Neuronal stem cell (in vitro differentiated cells): ENCODE results near the gene NKD2.
A peak's percentile ranks its signal among the peaks of the same experiment; 100 is the strongest.

Experiments
- DNase-seq: peaks from one replicate; pipeline ENCODE4 v3.0.0-alpha.2; 2013; ENCODE audit warnings: low spot score
- H2AFZ ChIP-seq: one replicate; pipeline ENCODE4 v1.6.1; 2013; ENCODE audit warnings: mild to moderate bottlenecking, low read length, inconsistent platforms
- H2AK5ac ChIP-seq: 2 replicates; pipeline ENCODE4 v1.6.1; 2013; ENCODE audit warnings: low read depth, mild to moderate bottlenecking, inconsistent platforms, low read length, moderate library complexity, mixed read lengths
- H2BK120ac ChIP-seq: 2 replicates; pipeline ENCODE4 v1.6.1; 2013; ENCODE audit warnings: low read depth, mild to moderate bottlenecking, inconsistent platforms, low read length, moderate library complexity, mixed read lengths
- H2BK12ac ChIP-seq: one replicate; pipeline ENCODE4 v1.6.1; 2013; ENCODE audit warnings: low read length, inconsistent platforms
- H2BK15ac ChIP-seq: 2 replicates; pipeline ENCODE4 v1.6.1; 2013; ENCODE audit warnings: mild to moderate bottlenecking, low read length, inconsistent platforms, mixed read lengths
- H2BK5ac ChIP-seq: one replicate; pipeline ENCODE4 v1.6.1; 2013; ENCODE audit warnings: inconsistent platforms, mild to moderate bottlenecking, low read length, moderate library complexity
- H3K14ac ChIP-seq: one replicate; pipeline ENCODE4 v1.6.1; 2013; ENCODE audit warnings: low read length, inconsistent platforms
- H3K18ac ChIP-seq: 2 replicates; pipeline ENCODE4 v1.6.1; 2013; ENCODE audit warnings: low read length, inconsistent platforms
- H3K23ac ChIP-seq: 2 replicates; pipeline ENCODE4 v1.6.1; 2013; ENCODE audit warnings: low read depth, mild to moderate bottlenecking, mixed read lengths, low read length, inconsistent platforms; ENCODE audit not compliant: poor library complexity
- H3K27ac ChIP-seq: replicated peaks from 3 replicates; pipeline ENCODE4 v1.5.1; 2013; ENCODE audit warnings: low read length, inconsistent platforms
- H3K27me3 ChIP-seq, 3 experiments: 2 replicates each; pipeline ENCODE4 v1.6.1; 2013; ENCODE audit warnings: low read length in 3 of 3, mild to moderate bottlenecking in 2 of 3, inconsistent platforms in 1 of 3, low read depth in 1 of 3, mixed read lengths in 1 of 3, moderate library complexity in 1 of 3; ENCODE audit not compliant: control insufficient read depth in 3 of 3, insufficient read depth in 3 of 3
- H3K36me3 ChIP-seq, 2 donors: replicated peaks in 1 of 2; 2 replicates each; pipeline ENCODE4 v1.6.1; 2013; ENCODE audit warnings: low read length in 2 of 2; ENCODE audit not compliant: control insufficient read depth in 2 of 2, insufficient read depth in 2 of 2
- H3K4ac ChIP-seq: 2 replicates; pipeline ENCODE4 v1.6.1; 2013; ENCODE audit warnings: inconsistent platforms, mild to moderate bottlenecking, low read length, moderate library complexity
- H3K4me1 ChIP-seq, 2 donors: 1 replicate in 1 of 2; 2 replicates in 1 of 2; pipeline ENCODE4 v1.6.1; 2013; ENCODE audit warnings: low read length in 2 of 2, low read depth in 1 of 2; ENCODE audit not compliant: control insufficient read depth in 2 of 2, insufficient read depth in 1 of 2
- H3K4me2 ChIP-seq: one replicate; pipeline ENCODE4 v1.6.1; 2013; ENCODE audit warnings: mild to moderate bottlenecking, low read length, inconsistent platforms; ENCODE audit not compliant: insufficient read depth, poor library complexity, severe bottlenecking
- H3K4me3 ChIP-seq, 2 donors: 2 replicates each; pipeline ENCODE4 v1.5.1; 2013; ENCODE audit warnings: low read length in 2 of 2, mild to moderate bottlenecking in 2 of 2, inconsistent platforms in 1 of 2, moderate library complexity in 1 of 2
- H3K79me1 ChIP-seq: one replicate; pipeline ENCODE4 v1.6.1; 2013; ENCODE audit warnings: low read depth, mild to moderate bottlenecking, inconsistent platforms, low read length, moderate library complexity
- H3K9ac ChIP-seq: one replicate; pipeline ENCODE4 v1.6.1; 2013; ENCODE audit warnings: mild to moderate bottlenecking, low read depth, low read length, inconsistent platforms; ENCODE audit not compliant: poor library complexity
- H3K9me3 ChIP-seq, 2 donors: replicated peaks in 1 of 2; 2 replicates each; pipeline versions ENCODE3 to v1.6.1; 2013; ENCODE audit warnings: low read length in 2 of 2, mild to moderate bottlenecking in 2 of 2, inconsistent platforms in 1 of 2, low read depth in 1 of 2, mixed read lengths in 1 of 2, moderate library complexity in 1 of 2; ENCODE audit not compliant: control insufficient read depth in 2 of 2, insufficient read depth in 1 of 2
- H4K8ac ChIP-seq: one replicate; pipeline ENCODE4 v1.6.1; 2013; ENCODE audit warnings: low read depth, mild to moderate bottlenecking, inconsistent platforms, low read length, moderate library complexity
- H4K91ac ChIP-seq: one replicate; pipeline ENCODE4 v1.6.1; 2013; ENCODE audit warnings: low read length, low read depth, mild to moderate bottlenecking, inconsistent platforms; ENCODE audit not compliant: poor library complexity
- WGBS, 2 donors: extraction: QIAGEN DNeasy Blood & Tissue Kit; methylation state at CpG; one replicate each; pipeline ENCODE4 v1.1.7; 2013; ENCODE audit warnings: missing lambda C conversion rate in 2 of 2, mixed read lengths in 1 of 2; ENCODE audit not compliant: insufficient read length in 2 of 2, insufficient replicate concordance in 1 of 2; ENCODE audit errors: extremely low coverage in 2 of 2; 5-methylcytosine and 5-hydroxymethylcytosine counted together

The NKD2 gene

DNA sequence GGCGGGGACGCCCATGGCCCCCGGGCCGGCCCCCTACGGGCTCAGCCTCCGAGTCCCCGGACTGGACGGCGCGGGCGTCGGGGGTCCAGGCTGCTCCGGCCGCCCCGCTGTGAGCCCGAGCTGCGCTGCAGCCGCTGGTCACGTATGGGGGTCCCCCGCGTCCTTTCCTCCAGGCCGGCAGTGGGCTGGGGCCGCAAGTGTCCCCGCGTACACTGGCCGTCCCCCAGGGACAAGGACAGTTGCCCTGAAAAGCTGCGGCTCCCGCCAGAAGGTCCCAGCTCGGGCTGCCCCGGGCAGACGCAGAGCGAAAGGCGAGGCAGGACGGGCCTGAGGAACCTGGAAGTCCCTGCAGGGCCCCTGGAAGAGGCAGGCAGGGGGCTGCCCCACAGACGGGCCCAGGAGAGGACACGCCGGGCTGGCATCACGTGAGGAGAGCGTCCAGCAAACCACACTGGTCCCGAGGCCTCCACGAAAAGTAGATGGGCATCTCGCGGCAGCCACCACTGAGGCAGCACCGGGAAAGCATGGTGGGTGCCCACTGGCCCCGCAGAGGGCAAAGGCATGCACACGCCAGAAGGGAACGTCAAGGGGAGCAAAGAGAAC, 3.3 kb upstream of the NKD2 start:
- peak overlapping the region; percentile 94 for H3K23ac ChIP-seq
- peak overlapping the region; percentile 59 for H2BK12ac ChIP-seq
- H3K27me3 ChIP-seq = peaks cover 8 to 68% (median 58%) of the 10 kb centered on the region in 3 experiments
- DNase-seq = no peak
- peak overlapping the region; percentile 73 for H3K4me2 ChIP-seq
- H3K36me3 ChIP-seq = no peaks in the 10 kb centered on the region
- peak overlapping the region; percentile 97 for H2AK5ac ChIP-seq
- H3K18ac ChIP-seq = peak overlapping the region; percentile 87
- peak overlapping the region; percentile 75 for H3K14ac ChIP-seq
- H3K4me3 ChIP-seq = peak overlapping the region; percentile 20 to 73
- peak overlapping the region; percentile 80 for H2AFZ ChIP-seq
- peak overlapping the region; percentile 17 for H4K8ac ChIP-seq
- H2BK5ac ChIP-seq = no peak overlapping the region
- no peak overlapping the region for H3K27ac ChIP-seq
- H3K4ac ChIP-seq = no peak overlapping the region
- WGBS, 2 donors = no CpG with 5 or more reads among the region's 47 CpGs
- no peaks in the 10 kb centered on the region for H3K9me3 ChIP-seq
- H3K9ac ChIP-seq = peak overlapping the region; percentile 60
- peak overlapping the region; percentile 45 for H2BK15ac ChIP-seq
- no peak overlapping the region for H4K91ac ChIP-seq
- peaks cover 6 to 16% of the 10 kb centered on the region in 2 donors for H3K4me1 ChIP-seq
- no peaks in the 10 kb centered on the region for H3K79me1 ChIP-seq
- H2BK120ac ChIP-seq = peak overlapping the region; percentile 61

DNA sequence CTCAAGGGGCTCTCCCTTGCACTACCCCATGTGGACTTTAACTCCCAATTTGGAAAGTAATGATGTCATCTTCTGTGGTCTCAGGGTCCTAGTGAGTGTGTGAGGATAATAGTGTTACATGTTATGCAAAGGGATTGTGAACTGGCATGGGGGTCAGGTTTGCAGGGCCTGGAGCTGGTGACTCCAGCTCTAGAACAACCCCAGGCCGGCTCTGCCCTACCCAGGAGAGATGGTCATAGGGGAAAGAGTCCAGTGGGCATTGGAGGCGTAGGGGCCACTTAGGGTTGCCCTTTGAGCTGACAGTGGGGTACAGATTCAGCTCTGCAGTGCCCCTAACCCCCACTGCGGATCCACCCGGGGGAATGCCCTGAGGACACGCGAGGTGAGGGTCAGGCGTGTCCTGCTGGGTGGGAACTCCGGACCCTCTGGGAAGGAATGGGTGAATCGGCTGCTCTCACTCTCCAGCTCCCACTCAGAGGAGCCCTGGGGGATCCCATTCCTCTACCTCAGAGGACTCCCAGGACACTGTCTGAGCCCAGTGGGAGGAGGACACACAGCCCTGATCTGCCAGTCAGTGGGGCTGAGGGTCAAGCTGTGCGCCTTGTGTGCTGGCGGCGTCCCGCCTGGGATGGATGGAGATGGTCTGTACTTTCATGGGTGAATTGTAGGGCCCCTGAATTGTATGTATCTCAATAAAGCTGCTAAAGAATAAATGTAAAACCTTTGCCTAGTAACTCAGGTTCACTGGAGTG, 2.5 kb upstream of the NKD2 start:
- Histone ChIP-seq H4K91ac (no peak overlapping the region), H2BK12ac (no peak overlapping the region), H3K18ac (no peak overlapping the region), H3K9ac (no peak overlapping the region), H3K4ac (no peak overlapping the region), H3K79me1 (no peaks in the 10 kb centered on the region), H3K23ac (peak overlapping the region; percentile 94), H3K4me1 (peaks cover 6 to 18% of the 10 kb centered on the region in 2 donors), H4K8ac (no peak overlapping the region), H2AK5ac (peak overlapping the region; percentile 97), H3K4me3 (no peak overlapping the region), H2BK120ac (no peak overlapping the region), H3K4me2 (no peak overlapping the region), H3K36me3 (no peaks in the 10 kb centered on the region), H2BK15ac (peak overlapping the region; percentile 28), H3K27me3 (peaks cover 8 to 69% (median 63%) of the 10 kb centered on the region in 3 experiments), H2AFZ (no peak overlapping the region), H3K27ac (no peak overlapping the region), H3K9me3 (no peaks in the 10 kb centered on the region), H3K14ac (no peak overlapping the region), H2BK5ac (no peak overlapping the region)
- no peak for DNase-seq
- no CpG with 5 or more reads among the region's 13 CpGs for WGBS, 2 donors

DNA sequence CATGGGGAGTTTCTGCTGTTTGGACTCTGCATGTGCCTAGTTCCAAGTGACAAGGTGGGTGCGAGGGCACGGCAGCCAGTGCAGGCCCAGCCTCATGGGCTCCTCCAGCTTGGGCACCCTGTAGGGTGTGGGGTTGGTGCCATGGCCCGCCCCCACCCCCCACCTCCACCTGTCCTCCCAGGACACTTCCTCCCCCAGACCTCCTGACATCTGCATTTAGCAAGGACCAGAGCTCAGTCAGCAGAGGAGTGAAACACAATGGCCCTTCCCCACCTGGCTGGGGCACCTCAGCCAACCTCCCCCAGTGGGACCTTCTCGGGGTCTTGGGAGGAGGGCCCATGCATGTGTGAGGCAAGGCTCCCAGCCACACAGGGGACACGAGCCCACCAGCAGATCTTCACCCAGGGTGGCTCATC, 1.9 kb upstream of the NKD2 start:
- no peak for DNase-seq
- no peak overlapping the region for H3K14ac ChIP-seq
- no peak overlapping the region for H2BK12ac ChIP-seq
- H3K4me3 ChIP-seq = no peak overlapping the region
- H3K27ac ChIP-seq = no peak overlapping the region
- H3K4ac ChIP-seq = no peak overlapping the region
- H3K36me3 ChIP-seq = no peaks in the 10 kb centered on the region
- no peak overlapping the region for H2BK120ac ChIP-seq
- H2BK5ac ChIP-seq = no peak overlapping the region
- H4K8ac ChIP-seq = no peak overlapping the region
- WGBS, 2 donors = no CpG with 5 or more reads among the region's 5 CpGs
- peaks cover 6 to 18% of the 10 kb centered on the region in 2 donors for H3K4me1 ChIP-seq
- no peak overlapping the region for H3K23ac ChIP-seq
- H2AK5ac ChIP-seq = peak overlapping the region; percentile 4
- H3K79me1 ChIP-seq = no peaks in the 10 kb centered on the region
- H2AFZ ChIP-seq = no peak overlapping the region
- H3K9ac ChIP-seq = no peak overlapping the region
- H3K9me3 ChIP-seq = no peaks in the 10 kb centered on the region
- no peak overlapping the region for H4K91ac ChIP-seq
- no peak overlapping the region for H3K18ac ChIP-seq
- H2BK15ac ChIP-seq = peak overlapping the region; percentile 88
- peaks cover 8 to 65% (median 63%) of the 10 kb centered on the region in 3 experiments for H3K27me3 ChIP-seq
- no peak overlapping the region for H3K4me2 ChIP-seq

DNA sequence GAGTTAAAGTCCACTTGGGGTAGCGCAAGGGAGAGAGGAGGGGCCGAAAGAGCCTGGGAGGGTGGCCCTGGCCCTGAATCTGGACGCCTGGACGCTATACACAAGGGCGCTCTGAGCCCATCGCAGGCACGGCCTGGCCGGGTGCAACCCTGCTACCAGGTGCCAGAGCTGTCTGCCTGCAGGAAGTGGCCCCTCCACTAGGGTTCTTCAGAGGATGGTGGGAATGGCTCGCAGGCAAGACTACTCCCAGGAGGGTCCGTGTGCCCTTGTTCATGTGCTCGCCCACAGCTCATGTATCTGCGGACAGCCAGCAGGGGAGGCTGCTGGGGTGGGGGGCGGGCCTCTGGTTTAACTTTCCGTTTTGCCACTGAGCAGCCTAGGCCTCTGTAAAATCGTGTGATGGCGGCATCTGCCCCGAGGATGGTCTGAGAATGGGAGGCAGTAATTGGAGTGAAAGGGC, 1.4 kb upstream of the NKD2 start:
- Histone ChIP-seq H4K8ac (no peak overlapping the region), H4K91ac (no peak overlapping the region), H3K27ac (no peak overlapping the region), H2BK15ac (peak overlapping the region; percentile 88), H3K36me3 (no peaks in the 10 kb centered on the region), H3K4me3 (no peak overlapping the region), H2AFZ (no peak overlapping the region), H3K23ac (peak overlapping the region; percentile 63), H3K27me3 (peaks cover 8 to 63% (median 63%) of the 10 kb centered on the region in 3 experiments), H3K79me1 (peaks cover 3% of the 10 kb centered on the region), H2BK12ac (peak overlapping the region; percentile 31), H2AK5ac (peak overlapping the region; percentile 90), H3K4ac (no peak overlapping the region), H3K4me2 (no peak overlapping the region), H2BK120ac (no peak overlapping the region), H3K14ac (peak overlapping the region; percentile 63), H3K9ac (no peak overlapping the region), H3K18ac (peak overlapping the region; percentile 94), H3K4me1 (peaks cover 6 to 18% of the 10 kb centered on the region in 2 donors), H2BK5ac (peak overlapping the region; percentile 76), H3K9me3 (no peaks in the 10 kb centered on the region)
- no CpG with 5 or more reads among the region's 17 CpGs for WGBS, 2 donors
- DNase-seq = no peak
